Mucosa of descending colon (tissue), 3 donors: ENCODE measurements around the gene EIPR1. TPM values are rescaled to one million over a fixed set of nuclear protein-coding genes. Genes with fewer than 3 reads are reported as not detected.
"Not testable (repeated sequence)": the region's sequence is repeated elsewhere in the genome, so short reads cannot be mapped to it uniquely, and the experiment has no call there.

Source experiments
- ATAC-seq: fragments of 200-7000 bp; cut with Tn5 transposase; one replicate; pipeline ENCODE4 v1.9.1; 2020; ENCODE audit warnings: mild to moderate bottlenecking, moderate library complexity
- DNase-seq, 3 donors: peaks; one replicate each; pipeline ENCODE4 v3.0.0-alpha.2; 2020
- H3K36me3 ChIP-seq: fragments of 200-600 bp; one replicate; pipeline ENCODE4 v1.8.0; 2021; ENCODE audit warnings: low read depth, mild to moderate bottlenecking
- H3K4me1 ChIP-seq: fragments of 200-600 bp; one replicate; pipeline ENCODE4 v1.8.0; 2021; ENCODE audit warnings: low read depth, mild to moderate bottlenecking
- H3K4me3 ChIP-seq: fragments of 200-600 bp; one replicate; pipeline ENCODE4 v1.8.0; 2021; ENCODE audit warnings: mild to moderate bottlenecking
- H3K9me3 ChIP-seq: fragments of 200-600 bp; one replicate; pipeline ENCODE4 v1.8.0; 2021; ENCODE audit warnings: mild to moderate bottlenecking
- CTCF ChIP-seq: fragments of 200-600 bp; IDR thresholded peaks from one replicate; pipeline ENCODE4 v1.8.0; 2022; ENCODE audit warnings: antibody characterized with exemption, mild to moderate bottlenecking
- intact Hi-C, 2 donors: fragments of 100-400 bp; cut with DNase I in 1 of 2; cut with micrococcal nuclease in 1 of 2; formaldehyde crosslinking; loops; one replicate each; pipeline versions ENCODE4 v1.11.0 to v1.11.1; 2022; cut with DNase I, micrococcal nuclease
- total RNA-seq, 3 donors: library from RNA; stranded (reverse); fragmentation: NEBNext Ultra II Directional in 2 of 3; extraction: Animal tissue kit (Norgen Biotek cat#: 25700) in 2 of 3; gene quantifications; one replicate each; pipeline versions ENCODE4 v1.2.1 to v1.2.4, GENCODE V29; 2021 to 2023
- donor health status: DM: no; HTN: no; CAD: no; lungs with moderate emphysema.
- donor health status: DM: no; HTN: no; CAD: no.
- donor health status: DM: no; HTN: yes; CAD: no.

The EIPR1 gene
- total RNA-seq, 3 donors from 2014 or later, result 15.9 to 27.1 (median 25.0) TPM

- ATAC-seq, result no peak
- intact Hi-C loops, result no loop called here
- Histone ChIP-seq H3K9me3 (no peaks in the 10 kb centered on the region), H3K4me3 (no peak overlapping the region), H3K36me3 (no peaks in the 10 kb centered on the region), H3K4me1 (no peaks in the 10 kb centered on the region)
- TF ChIP-seq CTCF, result no peak
- DNase-seq, result no peak
Measured at GRCh38 chr2:3365219-3365618, 12.4 kb downstream of the EIPR1 start.

- Histone ChIP-seq H3K4me3 (no peak overlapping the region), H3K9me3 (no peaks in the 10 kb centered on the region), H3K4me1 (no peaks in the 10 kb centered on the region), H3K36me3 (no peaks in the 10 kb centered on the region)
- no peak for DNase-seq
- TF ChIP-seq CTCF, result no peak
- no peak for ATAC-seq
- intact Hi-C loops, result no loop called here
Measured at GRCh38 chr2:3361518-3362389, 15.9 kb downstream of the EIPR1 start.

GRCh38 chr2:3357926-3358325 lies 19.7 kb downstream of the EIPR1 start:
- DNase-seq (no peak), ATAC-seq (no peak)
- Histone ChIP-seq H3K4me1 (no peaks in the 10 kb centered on the region), H3K9me3 (no peaks in the 10 kb centered on the region), H3K36me3 (no peaks in the 10 kb centered on the region), H3K4me3 (no peak overlapping the region)
- TF ChIP-seq CTCF, result no peak
- intact Hi-C loops, result no loop called here

- DNase-seq, H3K36me3 ChIP-seq, intact Hi-C loops, H3K9me3 ChIP-seq, ATAC-seq, H3K4me3 ChIP-seq, H3K4me1 ChIP-seq: not testable (repeated sequence)
Measured at GRCh38 chr2:3357446-3357845, 20.2 kb downstream of the EIPR1 start.

- intact Hi-C loops, result no loop called here
Measured at GRCh38 chr2:3356799-3357198, 20.8 kb downstream of the EIPR1 start.

More at GRCh38 chr2:3356799-3357198, 20.8 kb downstream of the EIPR1 start:
- ATAC-seq (peak; percentile 46), DNase-seq (no peak)
- H3K4me3 ChIP-seq, result no peak overlapping the region
- no peaks in the 10 kb centered on the region for H3K36me3 ChIP-seq
- TF ChIP-seq CTCF, result no peak
- H3K9me3 ChIP-seq, result no peaks in the 10 kb centered on the region
- no peaks in the 10 kb centered on the region for H3K4me1 ChIP-seq
